GM12878 (cell line): ENCODE results near the gene ZNFX1. TPM values are rescaled to one million over a fixed set of nuclear protein-coding genes. Genes with fewer than 3 reads are reported as not detected.

Experiments
- ATF7 ChIP-seq: fragments of 450-650 bp; IDR thresholded peaks from 2 replicates; pipeline ENCODE4 v1.6.1; 2016; ENCODE audit warnings: low read depth, mild to moderate bottlenecking
- DPF2 ChIP-seq: fragments of 450-650 bp; IDR thresholded peaks from 2 replicates; pipeline ENCODE4 v1.6.1; 2017; ENCODE audit warnings: mild to moderate bottlenecking
- EZH2 ChIP-seq: IDR thresholded peaks from 2 replicates; pipeline ENCODE4 v1.6.1; 2012; ENCODE audit warnings: low read depth, mild to moderate bottlenecking, control low read depth, inconsistent platforms, low read length, borderline replicate concordance; ENCODE audit not compliant: control insufficient read depth
- FOXK2 ChIP-seq: fragments of 450-650 bp; IDR thresholded peaks from 2 replicates; pipeline ENCODE4 v1.6.1; 2017; ENCODE audit warnings: mild to moderate bottlenecking, moderate library complexity
- GABPA ChIP-seq: IDR thresholded peaks from 2 replicates; pipeline ENCODE4 v1.6.1; 2014; ENCODE audit warnings: antibody characterized with exemption, low read depth, mild to moderate bottlenecking, inconsistent platforms
- SMAD1 ChIP-seq: fragments of 450-650 bp; IDR thresholded peaks from 2 replicates; pipeline ENCODE4 v1.6.1; 2018; ENCODE audit warnings: mild to moderate bottlenecking, low read depth; ENCODE audit not compliant: partially characterized antibody
- SMAD5 ChIP-seq: IDR thresholded peaks from 2 replicates; pipeline ENCODE4 v1.6.1; 2016; ENCODE audit warnings: antibody characterized with exemption, low read depth
- SP1 ChIP-seq: IDR thresholded peaks from one replicate; pipeline ENCODE4 v1.6.1; 2011; ENCODE audit warnings: low read depth, low read length
- SRF ChIP-seq, 2 experiments: IDR thresholded peaks; 2 replicates each; pipeline ENCODE4 v1.6.1; 2011; ENCODE audit warnings: low read depth in 2 of 2, low read length in 2 of 2, mild to moderate bottlenecking in 1 of 2, moderate library complexity in 1 of 2
- ZNF207 ChIP-seq: fragments of 450-650 bp; IDR thresholded peaks from 2 replicates; pipeline ENCODE4 v1.6.1; 2014; ENCODE audit warnings: antibody characterized with exemption, mild to moderate bottlenecking, borderline replicate concordance
- polyA plus RNA-seq, 11 experiments: library from polyadenylated mRNA; depleted of rRNA in 4 of 11; unstranded in 6 of 11; stranded (reverse) in 5 of 11; fragments of >200 nt; fragmentation: Nextera tagmentation in 4 of 11; fragmentation: Illumina TruSeq in 1 of 11; extraction: Ambion mirVana in 4 of 11; extraction: Trizol in 1 of 11; gene quantifications; 1 replicate in 1 of 11; 2 replicates in 10 of 11; pipeline versions ENCODE4 v1.2.1 to v1.2.3, GENCODE V29; 2011 to 2016; ENCODE audit warnings: inconsistent platforms in 2 of 11, missing spikeins in 2 of 11, low read depth in 1 of 11
- total RNA-seq, 4 experiments: library from RNA; depleted of rRNA in 3 of 4; stranded (reverse); fragments of >200 nt in 3 of 4; fragmentation: Illumina TruSeq in 1 of 4; extraction: Trizol in 1 of 4; gene quantifications; 2 replicates each; pipeline versions ENCODE4 v1.2.1 to v1.2.3, GENCODE V29; 2013 to 2021
- TF ChIP-seq, protein P1 (sequence below): fragments of 450-650 bp; IDR thresholded peaks from 2 replicates; pipeline ENCODE4 v1.6.1; 2018; ENCODE audit warnings: mild to moderate bottlenecking, low read depth, moderate library complexity; ENCODE audit not compliant: partially characterized antibody
- TF ChIP-seq, protein P2 (sequence below): IDR thresholded peaks from 2 replicates; pipeline ENCODE4 v1.6.1; 2012; ENCODE audit warnings: low read depth, low read length, improper control_type of control experiment

Gene ZNFX1
- total and polyA plus RNA-seq, 10 of the 15 experiments (the other 5 are each of a cell fraction or from before 2014, with no cell fraction given) = 7.4 to 31.5 (median 25.6) TPM

DNA sequence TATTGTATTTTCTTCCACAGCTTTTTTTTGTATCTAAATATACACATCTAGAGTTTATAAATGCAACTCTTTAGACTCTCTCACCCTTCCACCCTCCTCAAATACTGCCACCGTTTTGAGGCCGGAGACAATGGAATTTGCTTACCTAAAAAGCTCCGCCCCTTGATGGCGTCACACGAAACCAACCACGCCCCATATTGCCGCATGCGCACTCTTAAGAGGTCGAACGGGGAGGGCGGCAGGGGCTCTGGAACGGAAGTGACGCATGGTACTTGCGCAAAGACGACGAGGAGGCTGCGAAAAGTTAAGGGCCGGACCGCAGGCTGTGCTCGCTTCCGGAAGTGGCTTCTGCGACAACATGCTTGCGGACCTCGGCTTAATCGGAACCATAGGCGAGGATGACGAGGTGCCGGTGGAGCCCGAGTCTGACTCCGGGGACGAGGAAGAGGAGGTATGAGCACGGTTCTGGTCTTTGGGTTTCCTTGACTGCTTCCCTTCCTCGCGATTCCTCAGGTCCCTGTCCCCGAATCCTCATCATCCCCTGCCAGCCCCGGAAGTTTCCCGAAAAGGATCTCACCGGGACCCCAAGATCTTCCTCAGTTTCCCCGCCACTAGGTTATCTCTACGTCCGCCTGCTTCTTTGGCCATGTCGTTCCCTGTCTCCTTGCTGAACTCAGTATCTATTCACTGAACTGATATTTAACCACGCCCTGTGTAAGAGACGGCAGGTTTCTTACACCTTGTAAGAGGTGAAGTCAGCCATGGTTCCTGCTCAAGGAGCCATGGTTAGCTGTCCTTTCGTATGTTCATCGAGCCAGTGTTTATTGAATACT lies 58.5 kb downstream of the ZNFX1 start, which contains the start of gene DDX27 (continued):
- TF ChIP-seq SMAD1 = peak; percentile 70
- TF ChIP-seq, protein P1, sequence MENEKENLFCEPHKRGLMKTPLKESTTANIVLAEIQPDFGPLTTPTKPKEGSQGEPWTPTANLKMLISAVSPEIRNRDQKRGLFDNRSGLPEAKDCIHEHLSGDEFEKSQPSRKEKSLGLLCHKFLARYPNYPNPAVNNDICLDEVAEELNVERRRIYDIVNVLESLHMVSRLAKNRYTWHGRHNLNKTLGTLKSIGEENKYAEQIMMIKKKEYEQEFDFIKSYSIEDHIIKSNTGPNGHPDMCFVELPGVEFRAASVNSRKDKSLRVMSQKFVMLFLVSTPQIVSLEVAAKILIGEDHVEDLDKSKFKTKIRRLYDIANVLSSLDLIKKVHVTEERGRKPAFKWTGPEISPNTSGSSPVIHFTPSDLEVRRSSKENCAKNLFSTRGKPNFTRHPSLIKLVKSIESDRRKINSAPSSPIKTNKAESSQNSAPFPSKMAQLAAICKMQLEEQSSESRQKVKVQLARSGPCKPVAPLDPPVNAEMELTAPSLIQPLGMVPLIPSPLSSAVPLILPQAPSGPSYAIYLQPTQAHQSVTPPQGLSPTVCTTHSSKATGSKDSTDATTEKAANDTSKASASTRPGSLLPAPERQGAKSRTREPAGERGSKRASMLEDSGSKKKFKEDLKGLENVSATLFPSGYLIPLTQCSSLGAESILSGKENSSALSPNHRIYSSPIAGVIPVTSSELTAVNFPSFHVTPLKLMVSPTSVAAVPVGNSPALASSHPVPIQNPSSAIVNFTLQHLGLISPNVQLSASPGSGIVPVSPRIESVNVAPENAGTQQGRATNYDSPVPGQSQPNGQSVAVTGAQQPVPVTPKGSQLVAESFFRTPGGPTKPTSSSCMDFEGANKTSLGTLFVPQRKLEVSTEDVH = peak; percentile 66
- peak; percentile 78 for TF ChIP-seq SMAD5
- TF ChIP-seq SP1 = peak; percentile 61
- TF ChIP-seq DPF2 = 0 out of 2 replicates have a peak, but pooled peaks have one; percentile 33
- TF ChIP-seq GABPA = peak; percentile 91
- peak in 1 of 2 experiments; percentile 67; a peak in 2 of 4 replicates for TF ChIP-seq SRF (IDR thresholded peaks at IDR 0.05; ENCODE audit: low read depth in 2 of 2, low read length in 2 of 2)
- peak; percentile 85; the same call in 1 of the 2 replicates for TF ChIP-seq ZNF207
- TF ChIP-seq, protein P2, sequence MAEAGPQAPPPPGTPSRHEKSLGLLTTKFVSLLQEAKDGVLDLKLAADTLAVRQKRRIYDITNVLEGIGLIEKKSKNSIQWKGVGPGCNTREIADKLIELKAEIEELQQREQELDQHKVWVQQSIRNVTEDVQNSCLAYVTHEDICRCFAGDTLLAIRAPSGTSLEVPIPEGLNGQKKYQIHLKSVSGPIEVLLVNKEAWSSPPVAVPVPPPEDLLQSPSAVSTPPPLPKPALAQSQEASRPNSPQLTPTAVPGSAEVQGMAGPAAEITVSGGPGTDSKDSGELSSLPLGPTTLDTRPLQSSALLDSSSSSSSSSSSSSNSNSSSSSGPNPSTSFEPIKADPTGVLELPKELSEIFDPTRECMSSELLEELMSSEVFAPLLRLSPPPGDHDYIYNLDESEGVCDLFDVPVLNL = no peak
- no peak for TF ChIP-seq EZH2
- TF ChIP-seq FOXK2 = peak; percentile 84
- TF ChIP-seq ATF7 = peak; percentile 84
